ENCODE data around the gene PCBD2. TPM values are rescaled to one million over a fixed set of nuclear protein-coding genes. Genes with fewer than 3 reads are reported as not detected.

PCBD2 gene
- total RNA-seq, 1 donor from 2014 or later = 7.3 TPM

DNA sequence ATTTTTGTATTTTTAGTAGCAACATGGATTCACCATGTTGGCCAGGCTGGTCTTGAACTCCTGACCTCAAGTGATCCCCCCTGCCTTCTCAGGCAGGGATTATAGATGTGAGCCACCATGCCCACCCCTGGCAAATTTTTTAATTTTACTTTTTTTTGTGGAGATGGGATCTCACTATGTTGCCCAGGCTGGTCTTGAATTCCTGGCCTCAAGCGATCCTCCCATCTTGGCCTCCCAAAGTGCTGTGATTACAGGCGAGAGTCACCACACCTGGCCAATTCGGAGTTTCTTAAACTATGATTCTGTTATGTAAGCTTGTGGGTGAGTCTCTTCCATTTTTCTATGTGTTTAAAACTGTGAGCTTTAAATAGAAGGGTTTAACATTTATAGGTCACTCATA is 27.6 kb downstream of the PCBD2 start:
- Histone ChIP-seq H3K27ac (ENCODE audit: low read depth, low read length) (no peak overlapping the region), H3K36me3 (ENCODE audit: control insufficient read depth in 3 of 3, insufficient read depth in 3 of 3, low read length in 3 of 3) (peaks cover 3 to 20% (median 7%) of the 10 kb centered on the region in 3 donors), H3K4me1 (ENCODE audit: control insufficient read depth in 3 of 3, insufficient read depth in 3 of 3, low read length in 3 of 3) (no peaks in the 10 kb centered on the region), H3K4me3 (ENCODE audit: low read length in 3 of 3) (no peak overlapping the region), H3K9me3 (ENCODE audit: control insufficient read depth in 3 of 3, low read length in 3 of 3) (no peaks in the 10 kb centered on the region), H3K9ac (ENCODE audit: low read depth in 1 of 3, low read length in 3 of 3) (no peak overlapping the region), H3K27me3 (ENCODE audit: control insufficient read depth in 3 of 3, insufficient read depth in 3 of 3, low read length in 3 of 3) (no peaks in the 10 kb centered on the region)

DNA sequence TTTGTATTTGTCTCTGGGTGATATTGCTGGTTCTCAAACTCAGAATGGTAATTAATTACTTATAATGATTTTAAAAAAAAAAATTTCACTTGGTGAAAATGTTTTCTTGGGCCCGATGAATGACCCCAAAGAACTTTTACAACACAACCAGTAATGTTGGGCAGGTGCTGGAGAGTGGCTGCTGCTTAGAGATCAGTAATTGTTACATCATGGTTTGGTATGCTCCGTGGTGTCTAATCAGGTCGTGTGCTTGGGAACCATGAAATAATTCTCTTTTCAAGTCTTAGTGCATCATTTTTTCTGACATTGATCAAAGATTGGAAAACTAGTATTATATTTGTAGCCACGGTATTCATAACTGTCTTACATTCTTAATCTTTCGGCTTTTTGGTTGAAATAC is 29.3 kb downstream of the PCBD2 start:
- Histone ChIP-seq H3K36me3 (ENCODE audit: control insufficient read depth in 3 of 3, insufficient read depth in 3 of 3, low read length in 3 of 3) (peaks cover 3 to 19% (median 7%) of the 10 kb centered on the region in 3 donors), H3K27me3 (ENCODE audit: control insufficient read depth in 3 of 3, insufficient read depth in 3 of 3, low read length in 3 of 3) (no peaks in the 10 kb centered on the region), H3K9ac (ENCODE audit: low read depth in 1 of 3, low read length in 3 of 3) (no peak overlapping the region), H3K9me3 (ENCODE audit: control insufficient read depth in 3 of 3, low read length in 3 of 3) (no peaks in the 10 kb centered on the region), H3K27ac (ENCODE audit: low read depth, low read length) (no peak overlapping the region), H3K4me1 (ENCODE audit: control insufficient read depth in 3 of 3, insufficient read depth in 3 of 3, low read length in 3 of 3) (peaks cover 0 to 5% (median 0%) of the 10 kb centered on the region in 3 donors), H3K4me3 (ENCODE audit: low read length in 3 of 3) (no peak overlapping the region)

DNA sequence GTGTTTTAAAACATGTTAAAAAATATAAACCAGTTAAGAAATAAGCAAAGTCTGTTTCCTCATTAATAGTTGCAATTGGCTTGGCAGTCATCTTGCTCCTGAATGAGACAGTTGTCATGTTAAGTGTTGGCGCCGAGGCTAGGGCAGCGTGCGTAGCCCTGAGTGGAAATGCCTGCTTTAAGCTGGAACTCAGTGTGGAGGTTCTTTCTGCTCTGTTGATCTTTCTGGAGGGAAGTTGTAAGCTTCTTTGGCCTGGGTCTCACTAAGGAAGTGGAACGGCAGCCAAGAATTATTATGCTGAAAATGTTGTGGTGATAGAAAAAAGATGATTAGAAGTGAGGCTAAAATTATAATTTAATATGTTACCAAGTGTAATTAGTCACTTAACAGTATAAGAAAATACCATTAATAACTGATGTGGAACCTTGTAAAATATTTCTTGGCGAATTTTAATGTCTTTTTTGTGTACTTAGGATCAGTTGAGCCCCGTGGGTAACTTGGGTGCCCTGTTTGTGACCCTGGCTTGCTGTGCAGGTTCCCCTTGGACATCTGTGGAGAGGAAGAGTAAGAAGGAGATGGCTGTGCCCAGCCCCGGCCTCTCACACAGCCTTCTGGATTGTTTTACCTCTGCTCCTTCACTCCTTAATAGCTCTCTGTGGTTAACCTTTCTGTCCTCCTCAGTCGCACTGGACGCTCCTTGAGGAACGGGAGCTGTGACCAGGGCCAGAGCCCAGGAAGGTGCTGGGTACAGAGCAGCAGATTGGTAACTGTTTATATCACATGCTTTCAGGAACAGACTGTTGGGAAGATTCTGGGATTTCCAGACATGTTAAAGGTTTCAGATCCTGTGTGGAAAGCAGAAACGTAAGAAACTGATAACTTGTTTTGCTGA is 31.0 kb downstream of the PCBD2 start:
- Histone ChIP-seq H3K27me3 (ENCODE audit: control insufficient read depth in 3 of 3, insufficient read depth in 3 of 3, low read length in 3 of 3) (no peaks in the 10 kb centered on the region), H3K9me3 (ENCODE audit: control insufficient read depth in 3 of 3, low read length in 3 of 3) (no peaks in the 10 kb centered on the region), H3K4me3 (ENCODE audit: low read length in 3 of 3) (no peak overlapping the region), H3K27ac (ENCODE audit: low read depth, low read length) (no peak overlapping the region), H3K4me1 (ENCODE audit: control insufficient read depth in 3 of 3, insufficient read depth in 3 of 3, low read length in 3 of 3) (peaks cover 0 to 5% (median 0%) of the 10 kb centered on the region in 3 donors), H3K36me3 (ENCODE audit: control insufficient read depth in 3 of 3, insufficient read depth in 3 of 3, low read length in 3 of 3) (peaks cover 0 to 8% (median 3%) of the 10 kb centered on the region in 3 donors), H3K9ac (ENCODE audit: low read depth in 1 of 3, low read length in 3 of 3) (no peak overlapping the region)

DNA sequence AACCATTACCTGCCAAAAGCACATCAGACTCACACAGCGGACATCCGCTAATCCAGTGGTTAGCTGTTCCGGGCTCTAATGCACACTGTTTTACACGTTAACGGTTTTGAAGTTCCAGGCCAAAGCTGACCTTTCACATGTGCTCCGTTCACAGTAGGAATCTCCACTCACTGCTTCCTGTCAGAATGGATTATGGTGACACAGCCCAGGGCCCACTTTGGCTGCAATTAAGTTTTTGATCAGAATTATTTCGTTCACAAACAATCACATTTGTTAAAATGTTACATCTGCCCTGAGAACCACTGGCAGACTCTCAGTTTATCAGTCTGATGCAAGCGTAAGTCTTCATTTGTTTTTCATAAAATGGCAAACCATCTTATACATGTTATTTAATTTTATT is 32.6 kb downstream of the PCBD2 start:
- no peaks in the 10 kb centered on the region for H3K27me3 ChIP-seq (ENCODE audit: control insufficient read depth in 3 of 3, insufficient read depth in 3 of 3, low read length in 3 of 3)
- H3K9ac ChIP-seq (ENCODE audit: low read depth in 1 of 3, low read length in 3 of 3) = no peak overlapping the region
- H3K9me3 ChIP-seq (ENCODE audit: control insufficient read depth in 3 of 3, low read length in 3 of 3) = no peaks in the 10 kb centered on the region
- H3K4me3 ChIP-seq (ENCODE audit: low read length in 3 of 3) = no peak overlapping the region
- peaks cover 0 to 5% (median 0%) of the 10 kb centered on the region in 3 donors for H3K4me1 ChIP-seq (ENCODE audit: control insufficient read depth in 3 of 3, insufficient read depth in 3 of 3, low read length in 3 of 3)
- H3K27ac ChIP-seq (ENCODE audit: low read depth, low read length) = no peak overlapping the region
- H3K36me3 ChIP-seq (ENCODE audit: control insufficient read depth in 3 of 3, insufficient read depth in 3 of 3, low read length in 3 of 3) = peaks cover 0 to 10% (median 3%) of the 10 kb centered on the region in 3 donors

DNA sequence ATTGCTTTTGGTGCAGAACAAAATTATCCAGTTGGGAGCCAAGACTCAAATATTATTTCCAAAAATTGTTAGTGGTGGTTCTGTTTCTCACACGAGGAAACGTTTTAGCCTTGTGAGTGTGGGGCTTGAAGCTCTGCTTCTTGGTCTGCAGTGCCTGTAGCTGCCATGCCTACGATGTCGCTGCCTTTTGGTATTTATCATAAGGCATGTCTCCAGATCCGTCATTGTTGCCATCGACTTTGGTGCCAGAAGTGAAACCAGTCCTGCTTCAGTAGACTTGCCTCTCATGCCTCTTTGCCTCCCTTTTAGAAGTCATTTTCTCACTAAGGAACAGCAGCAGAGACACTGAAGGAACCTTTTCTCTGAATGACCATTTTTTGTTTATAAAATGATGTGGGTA is 33.1 kb downstream of the PCBD2 start:
- Histone ChIP-seq H3K36me3 (ENCODE audit: control insufficient read depth in 3 of 3, insufficient read depth in 3 of 3, low read length in 3 of 3) (peaks cover 0 to 10% (median 3%) of the 10 kb centered on the region in 3 donors), H3K9ac (ENCODE audit: low read depth in 1 of 3, low read length in 3 of 3) (no peak overlapping the region), H3K9me3 (ENCODE audit: control insufficient read depth in 3 of 3, low read length in 3 of 3) (no peaks in the 10 kb centered on the region), H3K4me1 (ENCODE audit: control insufficient read depth in 3 of 3, insufficient read depth in 3 of 3, low read length in 3 of 3) (peaks cover 0 to 5% (median 0%) of the 10 kb centered on the region in 3 donors), H3K27me3 (ENCODE audit: control insufficient read depth in 3 of 3, insufficient read depth in 3 of 3, low read length in 3 of 3) (no peaks in the 10 kb centered on the region), H3K27ac (ENCODE audit: low read depth, low read length) (no peak overlapping the region), H3K4me3 (ENCODE audit: low read length in 3 of 3) (no peak overlapping the region)

DNA sequence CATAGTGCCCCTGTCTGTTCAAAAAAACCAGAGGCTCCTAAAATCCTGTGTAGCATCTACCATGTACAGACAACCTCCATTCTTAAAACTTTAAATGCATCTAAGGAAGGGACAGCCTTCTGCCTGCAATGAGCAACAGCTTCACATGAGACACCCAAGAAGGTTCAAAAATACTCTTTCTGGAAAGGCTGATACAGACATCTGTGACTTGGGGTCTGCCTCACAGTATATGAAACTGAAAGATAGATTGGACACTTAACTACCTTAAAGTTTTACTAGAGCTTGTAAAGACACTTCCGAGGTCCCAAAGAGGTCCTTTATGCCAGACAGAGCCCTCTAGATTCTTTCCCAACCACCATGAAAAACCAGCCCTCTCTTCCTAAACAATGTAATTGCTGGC is 34.6 kb downstream of the PCBD2 start:
- no peak overlapping the region for H3K27ac ChIP-seq (ENCODE audit: low read depth, low read length)
- no peak overlapping the region for H3K9ac ChIP-seq (ENCODE audit: low read depth in 1 of 3, low read length in 3 of 3)
- no peak overlapping the region for H3K4me3 ChIP-seq (ENCODE audit: low read length in 3 of 3)
- peaks cover 0 to 8% (median 3%) of the 10 kb centered on the region in 3 donors for H3K36me3 ChIP-seq (ENCODE audit: control insufficient read depth in 3 of 3, insufficient read depth in 3 of 3, low read length in 3 of 3)
- no peaks in the 10 kb centered on the region for H3K9me3 ChIP-seq (ENCODE audit: control insufficient read depth in 3 of 3, low read length in 3 of 3)
- peaks cover 0 to 5% (median 0%) of the 10 kb centered on the region in 3 donors for H3K4me1 ChIP-seq (ENCODE audit: control insufficient read depth in 3 of 3, insufficient read depth in 3 of 3, low read length in 3 of 3)
- H3K27me3 ChIP-seq (ENCODE audit: control insufficient read depth in 3 of 3, insufficient read depth in 3 of 3, low read length in 3 of 3) = no peaks in the 10 kb centered on the region

DNA sequence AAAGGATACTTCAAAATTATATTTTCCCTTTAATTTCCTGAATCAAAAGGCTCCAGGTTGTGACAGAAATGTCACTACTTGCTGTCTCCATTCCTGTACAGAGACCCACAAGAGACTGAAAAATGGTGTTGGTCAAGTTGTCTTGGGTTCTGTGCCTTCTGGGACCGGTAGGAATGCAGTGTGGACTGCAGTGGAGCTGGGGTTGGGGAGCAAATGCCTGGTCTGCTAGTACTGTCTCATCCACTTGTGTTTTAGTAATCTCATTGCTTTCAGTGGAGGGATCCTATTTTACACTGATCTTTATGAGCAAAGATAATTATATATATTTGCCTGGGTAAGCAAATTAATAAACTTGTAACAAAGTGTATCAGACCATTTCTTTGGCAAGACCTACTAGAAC is 38.6 kb downstream of the PCBD2 start:
- H3K27ac ChIP-seq (ENCODE audit: low read depth, low read length) = no peak overlapping the region
- H3K4me3 ChIP-seq (ENCODE audit: low read length in 3 of 3) = no peak overlapping the region
- H3K9ac ChIP-seq (ENCODE audit: low read depth in 1 of 3, low read length in 3 of 3) = no peak overlapping the region
- no peaks in the 10 kb centered on the region for H3K9me3 ChIP-seq (ENCODE audit: control insufficient read depth in 3 of 3, low read length in 3 of 3)
- H3K27me3 ChIP-seq (ENCODE audit: control insufficient read depth in 3 of 3, insufficient read depth in 3 of 3, low read length in 3 of 3) = no peaks in the 10 kb centered on the region
- peaks cover 0 to 5% (median 0%) of the 10 kb centered on the region in 3 donors for H3K36me3 ChIP-seq (ENCODE audit: control insufficient read depth in 3 of 3, insufficient read depth in 3 of 3, low read length in 3 of 3)
- H3K4me1 ChIP-seq (ENCODE audit: control insufficient read depth in 3 of 3, insufficient read depth in 3 of 3, low read length in 3 of 3) = peaks cover 0 to 2% (median under 1%) of the 10 kb centered on the region in 3 donors

DNA sequence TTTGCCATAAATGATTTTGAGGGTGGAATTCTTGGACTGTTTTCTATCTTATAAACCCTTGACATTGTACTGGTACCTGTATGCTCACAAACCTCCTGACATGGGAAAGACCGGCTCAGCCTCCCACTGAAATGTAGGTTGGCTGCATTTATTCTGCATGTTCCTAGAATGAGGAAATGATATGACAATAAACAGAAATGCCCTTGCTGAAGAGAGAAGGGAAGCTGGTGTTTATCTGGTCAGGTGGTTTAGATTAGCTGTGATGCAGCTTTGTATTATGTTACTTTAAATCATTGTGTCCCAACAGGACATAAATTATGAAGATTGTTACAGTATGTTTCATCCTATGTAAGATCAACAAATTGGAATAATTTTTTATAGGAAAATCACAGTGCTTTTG is 39.7 kb downstream of the PCBD2 start:
- Histone ChIP-seq H3K36me3 (ENCODE audit: control insufficient read depth in 3 of 3, insufficient read depth in 3 of 3, low read length in 3 of 3) (peaks cover 0 to 5% (median 0%) of the 10 kb centered on the region in 3 donors), H3K27me3 (ENCODE audit: control insufficient read depth in 3 of 3, insufficient read depth in 3 of 3, low read length in 3 of 3) (no peaks in the 10 kb centered on the region), H3K4me1 (ENCODE audit: control insufficient read depth in 3 of 3, insufficient read depth in 3 of 3, low read length in 3 of 3) (peaks cover 9 to 13% (median 11%) of the 10 kb centered on the region in 3 donors), H3K4me3 (ENCODE audit: low read length in 3 of 3) (no peak overlapping the region), H3K27ac (ENCODE audit: low read depth, low read length) (no peak overlapping the region), H3K9me3 (ENCODE audit: control insufficient read depth in 3 of 3, low read length in 3 of 3) (no peaks in the 10 kb centered on the region), H3K9ac (ENCODE audit: low read depth in 1 of 3, low read length in 3 of 3) (no peak overlapping the region)

DNA sequence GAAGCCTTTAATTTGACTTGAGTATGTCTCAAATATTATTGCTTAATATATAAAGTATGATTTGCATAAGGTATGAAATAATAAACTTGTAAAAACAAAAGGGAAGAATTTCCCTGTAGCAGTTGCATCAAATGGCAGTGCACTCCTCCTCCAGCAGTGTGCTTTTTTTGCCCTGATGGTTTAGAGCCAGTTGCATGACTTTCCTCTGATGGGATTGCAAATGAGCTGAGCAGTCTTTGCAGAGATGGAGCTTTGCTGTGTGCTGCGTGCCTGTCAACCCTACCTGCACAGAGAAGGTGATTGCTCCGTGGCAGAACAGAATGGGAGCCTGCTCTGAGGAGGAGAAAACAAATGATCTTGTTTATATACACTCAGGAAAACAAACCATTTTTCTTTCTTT is 40.1 kb downstream of the PCBD2 start:
- Histone ChIP-seq H3K9me3 (ENCODE audit: control insufficient read depth in 3 of 3, low read length in 3 of 3) (no peaks in the 10 kb centered on the region), H3K27me3 (ENCODE audit: control insufficient read depth in 3 of 3, insufficient read depth in 3 of 3, low read length in 3 of 3) (no peaks in the 10 kb centered on the region), H3K27ac (ENCODE audit: low read depth, low read length) (no peak overlapping the region), H3K4me3 (ENCODE audit: low read length in 3 of 3) (no peak overlapping the region), H3K4me1 (ENCODE audit: control insufficient read depth in 3 of 3, insufficient read depth in 3 of 3, low read length in 3 of 3) (peaks cover 12 to 13% (median 12%) of the 10 kb centered on the region in 3 donors), H3K36me3 (ENCODE audit: control insufficient read depth in 3 of 3, insufficient read depth in 3 of 3, low read length in 3 of 3) (peaks cover 0 to 5% (median 0%) of the 10 kb centered on the region in 3 donors), H3K9ac (ENCODE audit: low read depth in 1 of 3, low read length in 3 of 3) (no peak overlapping the region)

DNA sequence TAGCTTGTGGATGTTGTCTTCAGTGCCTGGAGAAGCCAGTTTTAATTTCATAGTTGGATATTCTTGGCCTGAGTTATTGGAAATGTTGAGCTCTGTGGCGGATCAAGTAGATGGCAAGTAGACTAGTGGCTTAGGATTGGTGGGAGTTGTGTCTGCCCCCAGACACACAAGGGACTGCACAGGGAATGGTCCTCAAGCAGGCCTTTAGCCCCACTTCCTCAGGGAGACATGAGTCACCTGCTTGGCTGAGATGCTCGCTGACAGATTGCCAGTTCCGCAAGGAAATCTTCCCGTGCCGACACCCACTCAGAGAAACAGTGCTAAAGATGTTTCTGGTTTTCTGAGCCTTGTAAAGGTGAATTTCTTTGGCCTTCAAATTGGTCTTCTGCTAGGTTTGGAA is 44.0 kb downstream of the PCBD2 start:
- H3K9me3 ChIP-seq (ENCODE audit: control insufficient read depth in 3 of 3, low read length in 3 of 3) = no peaks in the 10 kb centered on the region
- peak overlapping the region in 1 of 3 donors; percentile 14 for H3K4me3 ChIP-seq (ENCODE audit: low read length in 3 of 3)
- H3K27me3 ChIP-seq (ENCODE audit: control insufficient read depth in 3 of 3, insufficient read depth in 3 of 3, low read length in 3 of 3) = no peaks in the 10 kb centered on the region
- H3K9ac ChIP-seq (ENCODE audit: low read depth in 1 of 3, low read length in 3 of 3) = peak overlapping the region in 1 of 3 donors; percentile 54
- peaks cover 12 to 13% (median 12%) of the 10 kb centered on the region in 3 donors for H3K4me1 ChIP-seq (ENCODE audit: control insufficient read depth in 3 of 3, insufficient read depth in 3 of 3, low read length in 3 of 3)
- peak overlapping the region; percentile 43 for H3K27ac ChIP-seq (ENCODE audit: low read depth, low read length)
- H3K36me3 ChIP-seq (ENCODE audit: control insufficient read depth in 3 of 3, insufficient read depth in 3 of 3, low read length in 3 of 3) = peaks cover 0 to 2% (median 0%) of the 10 kb centered on the region in 3 donors

All from skeletal muscle tissue (tissue), 4 donors.